ENCODE results near the gene STRADA. TPM values are rescaled to one million over a fixed set of nuclear protein-coding genes. Genes with fewer than 3 reads are reported as not detected.

Gene STRADA
- total and polyA plus RNA-seq, 10 of the 15 experiments (the other 5 are each of a cell fraction or from before 2014, with no cell fraction given), result 13.3 to 54.1 (median 44.0) TPM

GRCh38 chr17:63762161-63763078 is 20.8 kb upstream of the STRADA start:
- intact Hi-C loops (cut with micrococcal nuclease; ENCODE audit: unreplicated experiment), result no loop called here
- H3K4me3 ChIP-seq, result no peak overlapping the region
- peaks cover 19% of the 10 kb centered on the region for H3K79me2 ChIP-seq (ENCODE audit: control insufficient read depth, insufficient read depth, low read length)
- POLR2A ChIA-PET, result interaction anchor here (0.7 to 1.1 kb wide), 5 partner anchors 10 to 81 kb away, joined by 3 to 4 read pairs (median 3); no protein-coding TSS in a partner anchor
- no peaks in the 10 kb centered on the region for H3K27me3 ChIP-seq (replicated peaks in 1 of 2; ENCODE audit: control insufficient read depth in 2 of 2, insufficient read depth in 2 of 2, low read length in 1 of 2)
- peaks cover 10 to 14% of the 10 kb centered on the region in 2 experiments for H3K36me3 ChIP-seq (ENCODE audit: control insufficient read depth in 2 of 2, insufficient read depth in 2 of 2, low read length in 1 of 2)
- H3K9me3 ChIP-seq (replicated peaks; ENCODE audit: control insufficient read depth, insufficient read depth, low read length), result no peaks in the 10 kb centered on the region
- in situ Hi-C loops (cut with MboI), result no loop called here
- no peak for DNase-seq (ENCODE audit: low read depth, low spot score)
- CTCF ChIA-PET, result interaction anchor here (1.0 to 1.3 kb wide), 4 partner anchors 11 to 150 kb away, joined by 3 read pairs; partner anchors contain the start of genes CCDC47 and DDX42
- no TSS peak for BruUV-seq (replicated peaks)
- FAIRE-seq, result no peak
- no peak overlapping the region for H3K9ac ChIP-seq (ENCODE audit: control insufficient read depth, insufficient read depth, low read length)
- H3K27ac ChIP-seq (ENCODE audit: control insufficient read depth, insufficient read depth), result no peak overlapping the region
- RAD21 ChIA-PET (ENCODE audit: unreplicated experiment), result no interaction called here
- H4K20me1 ChIP-seq (ENCODE audit: control insufficient read depth, insufficient read depth), result peaks cover 3% of the 10 kb centered on the region; the same call in 1 of the 2 replicates
- no peaks in the 10 kb centered on the region; the same call in 1 of the 2 replicates for H3K4me1 ChIP-seq (ENCODE audit: control insufficient read depth, insufficient read depth, low read length)
- TF ChIP-seq YY1 (IDR thresholded peaks at IDR 0.05; ENCODE audit: low read depth, low read length) (no peak), NKRF (conservative IDR thresholded peaks at IDR 0.05) (no peak), SMAD1 (IDR thresholded peaks at IDR 0.05; ENCODE audit: low read depth, partially characterized antibody) (no peak), RFX5 (IDR thresholded peaks at IDR 0.05; ENCODE audit: low read depth, low read length) (no peak)
- SMC1A ChIA-PET (ENCODE audit: uncharacterized antibody, unreplicated experiment), result interaction anchor here (0.6 to 1.9 kb wide), 4 partner anchors 11 to 109 kb away, joined by 3 to 5 read pairs (median 4); partner anchors contain the start of gene CCDC47
- ATAC-seq, result no peak
- no peak overlapping the region for H2AFZ ChIP-seq (ENCODE audit: control insufficient read depth, low read depth, low read length)
- 76% methylated on average over 5 of the region's 5 CpGs for WGBS (ENCODE audit: insufficient coverage, insufficient replicate concordance, low lambda C conversion rate, missing lambda C conversion rate)
- no peak overlapping the region for H3K4me2 ChIP-seq (ENCODE audit: control insufficient read depth, insufficient read depth)
